NCI-H1105 (cell line): ENCODE measurements around the gene CDH7.

Source experiments
- DNase-seq: peaks from one replicate; lab custom pipeline; 2025; lab: John Stamatoyannopoulos, UW

Gene CDH7

DNA sequence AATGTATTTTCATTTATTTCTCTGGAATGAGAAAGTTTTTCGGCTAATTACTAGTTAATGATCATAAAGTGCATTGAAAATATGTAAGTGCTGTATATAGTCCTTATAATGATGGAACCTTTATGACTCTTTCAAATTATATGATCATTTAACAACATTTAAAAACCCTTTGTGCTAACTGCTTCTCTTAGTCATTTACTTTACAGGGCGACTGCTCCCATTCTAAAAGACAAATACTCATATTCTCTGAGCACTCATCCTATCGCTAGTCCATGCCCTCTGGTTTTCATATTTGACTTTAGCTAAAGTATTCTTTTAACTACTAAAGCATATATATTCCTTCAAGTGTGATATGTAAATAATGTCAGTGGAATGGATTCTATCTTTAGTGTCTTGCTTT is 168.2 kb downstream of the CDH7 start:
- DNase-seq: no peak

DNA sequence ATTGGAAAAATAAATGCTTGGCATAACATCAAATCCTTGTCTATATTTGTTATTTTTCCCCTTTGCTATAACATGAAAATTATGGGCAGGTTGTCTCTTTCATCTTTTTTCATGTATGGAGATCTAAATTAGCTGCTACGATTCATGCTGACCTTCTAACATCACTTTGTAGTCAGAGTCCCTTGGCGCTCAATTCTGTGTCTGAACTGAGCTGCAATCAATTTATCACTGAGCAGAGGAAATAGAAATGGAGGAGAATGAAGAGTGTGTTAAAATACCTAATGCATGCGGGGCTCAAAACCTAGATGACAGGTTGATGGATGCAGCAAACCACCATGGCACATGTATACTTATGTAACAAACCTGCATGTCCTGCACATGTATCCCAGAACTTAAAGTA is 168.9 kb downstream of the CDH7 start:
- no peak for DNase-seq

DNA sequence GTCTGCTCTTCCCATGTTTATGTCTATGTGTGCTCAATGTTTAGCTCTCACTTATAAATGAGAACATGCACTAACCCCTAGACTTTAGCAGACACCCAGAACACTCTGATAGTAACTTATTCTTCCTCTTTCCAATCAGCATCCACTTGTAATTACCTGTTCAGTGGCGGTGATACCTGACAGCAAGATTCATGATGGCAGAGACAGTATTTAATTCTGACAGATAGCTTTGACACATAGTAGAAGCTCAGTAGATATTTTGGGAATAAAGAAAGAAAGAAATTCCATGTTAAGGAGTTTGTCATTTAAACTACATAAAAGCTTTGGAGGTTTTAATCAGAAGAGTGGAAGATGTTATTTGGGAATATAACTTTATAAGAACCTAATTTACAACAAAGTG is 171.3 kb downstream of the CDH7 start:
- no peak for DNase-seq

DNA sequence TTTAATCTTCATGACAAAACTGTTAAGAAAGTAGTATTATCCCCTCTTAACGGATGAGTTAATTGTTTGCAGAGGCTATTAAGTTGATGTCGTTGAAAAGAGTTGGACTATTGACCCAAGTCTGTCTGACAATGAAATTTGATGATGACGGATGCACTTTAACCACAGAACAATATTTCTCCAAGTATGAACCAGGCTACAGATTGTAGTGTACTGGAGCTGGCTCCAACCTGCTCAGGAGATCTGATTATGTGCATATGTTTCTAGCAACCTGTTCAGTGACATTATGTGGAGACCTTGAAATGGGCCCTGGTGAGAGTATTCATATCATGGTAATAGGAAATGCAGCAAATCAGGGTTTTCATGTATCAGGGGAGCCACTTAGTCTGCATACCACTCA is 174.1 kb downstream of the CDH7 start:
- no peak for DNase-seq

DNA sequence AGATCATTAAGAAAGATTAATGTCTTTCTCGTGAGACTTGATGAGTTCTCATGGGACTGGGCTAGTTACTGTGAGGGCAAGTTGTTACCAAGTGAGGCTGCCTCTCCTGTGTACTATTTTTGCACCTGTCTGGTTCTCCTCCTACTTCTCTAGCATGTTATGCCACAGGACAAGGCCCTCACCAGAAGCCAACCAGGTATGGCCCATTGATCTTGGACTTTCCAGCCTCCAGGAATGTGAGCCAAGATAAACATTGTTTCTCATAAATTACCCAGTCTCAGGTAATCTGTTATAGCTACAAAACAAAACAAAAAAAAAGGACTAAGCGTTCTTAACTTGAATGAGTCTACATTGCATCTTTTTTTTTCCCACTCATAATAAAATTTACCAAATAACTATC is 184.1 kb downstream of the CDH7 start:
- no peak for DNase-seq

DNA sequence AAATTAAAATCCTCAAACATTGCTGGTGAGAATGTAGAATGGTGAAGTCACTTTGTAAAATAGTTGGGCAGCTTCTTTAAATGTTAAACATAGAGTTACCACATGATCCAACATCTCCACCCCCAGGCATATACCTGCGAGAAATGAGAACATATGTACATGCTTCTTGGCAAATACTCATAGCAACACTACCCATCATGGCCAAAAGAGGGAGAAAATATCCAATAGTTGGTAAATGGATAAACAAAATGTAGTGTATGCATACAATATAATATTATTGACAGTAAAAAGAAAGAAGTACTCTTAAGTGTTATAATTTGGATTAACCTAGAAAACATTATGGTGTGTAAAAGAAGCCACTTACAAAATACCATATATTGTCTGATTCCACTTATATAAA is 185.9 kb downstream of the CDH7 start:
- DNase-seq: no peak

DNA sequence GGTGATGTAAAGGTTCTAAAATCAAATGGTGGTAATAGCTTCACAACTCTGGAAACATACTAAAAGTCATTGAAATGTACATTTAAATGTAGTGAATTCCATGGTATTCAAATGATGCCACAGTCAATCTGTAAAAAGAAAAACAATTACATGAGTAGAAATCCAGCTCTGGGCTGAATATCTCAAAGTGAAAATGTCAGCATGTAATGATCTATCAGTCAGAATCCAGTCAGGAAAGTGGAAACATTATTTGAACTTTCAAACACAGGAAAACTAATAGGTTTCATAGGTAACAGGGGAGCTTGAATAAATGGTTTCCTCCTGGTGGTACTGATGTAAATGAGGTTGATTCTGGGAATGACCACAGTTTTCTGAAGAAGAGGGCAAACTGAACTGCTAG is 186.4 kb downstream of the CDH7 start:
- no peak for DNase-seq

DNA sequence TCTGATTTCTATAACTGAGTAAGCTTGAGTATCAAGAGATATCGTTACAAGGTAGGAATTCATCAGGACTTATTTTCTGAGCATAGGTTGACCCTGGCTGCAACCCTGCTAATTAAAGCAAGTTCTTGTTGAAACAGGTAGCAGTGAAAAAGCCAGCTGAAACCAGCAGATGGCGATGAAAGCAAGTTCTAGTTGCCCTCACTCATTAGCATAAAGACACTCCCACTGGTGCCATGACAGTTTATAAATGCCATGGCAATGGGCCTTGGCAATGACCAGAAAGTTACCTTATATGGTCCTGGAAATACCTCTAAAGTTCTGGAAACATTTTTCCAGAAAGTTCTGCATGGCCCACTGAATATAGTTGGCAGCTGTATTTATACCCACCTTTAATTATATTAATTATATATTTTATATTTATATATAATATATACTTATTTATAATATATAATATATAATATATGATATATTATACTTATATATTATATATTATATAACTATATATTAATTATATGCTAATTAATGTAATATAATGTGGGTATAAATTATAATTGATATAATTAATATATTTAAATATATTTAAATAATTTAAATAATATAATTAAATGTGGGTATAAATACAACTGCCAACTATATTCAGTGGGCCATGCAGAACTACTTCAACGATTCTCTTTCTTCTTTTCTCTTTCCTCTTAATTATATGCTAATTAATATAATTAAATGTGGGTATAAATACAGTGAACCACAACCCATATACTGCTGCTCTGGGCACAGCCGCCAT is 188.0 kb downstream of the CDH7 start:
- peak; percentile 26 for DNase-seq
